T-helper 2 cell (primary cell): Measurements from ENCODE around the gene CTDSPL.

Experiments used
- DNase-seq, 5 experiments: peaks; one replicate each; pipeline versions ENCODE4 v3.0.0 to v3.0.0-alpha.2; 2012 to 2022

CTDSPL gene

DNA sequence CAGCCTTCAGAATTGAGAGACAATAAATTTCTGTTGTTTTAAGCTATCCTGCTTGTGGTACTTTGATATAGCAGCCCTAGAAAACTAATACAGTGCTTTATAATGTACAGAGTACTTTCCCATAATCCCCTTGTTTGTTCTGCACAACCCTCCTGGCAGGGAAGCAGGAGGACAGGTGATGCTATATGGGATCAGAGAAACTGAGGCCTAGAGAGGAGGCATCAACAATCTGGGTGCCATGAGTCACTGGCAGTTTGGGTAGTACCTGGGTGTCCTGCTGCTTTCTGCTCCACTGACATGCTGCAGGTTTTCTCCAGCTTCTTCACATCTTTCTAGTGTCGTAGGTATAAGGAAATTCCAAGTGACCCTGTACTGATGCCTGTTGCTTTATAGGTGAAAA, 55.0 kb downstream of the CTDSPL start:
- no peak for DNase-seq

DNA sequence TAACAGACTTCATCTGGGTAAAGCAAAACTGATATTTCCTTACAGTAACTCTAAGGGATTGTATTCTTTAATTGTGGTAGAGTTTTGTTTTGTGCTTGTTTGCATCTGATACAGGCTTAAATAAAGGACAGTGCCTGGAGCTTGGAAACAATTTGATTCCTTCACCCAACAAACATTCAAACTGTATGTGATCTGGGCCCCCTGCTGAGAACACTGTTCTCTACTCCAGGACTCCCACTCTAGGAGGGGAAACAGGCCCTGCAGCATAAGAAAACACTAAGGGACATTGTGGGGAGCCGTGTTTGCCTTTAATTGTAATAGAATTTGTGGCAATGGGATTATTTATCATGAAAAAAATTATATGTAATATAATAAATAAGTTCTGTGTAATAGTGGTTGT, 56.9 kb downstream of the CTDSPL start:
- no peak for DNase-seq

DNA sequence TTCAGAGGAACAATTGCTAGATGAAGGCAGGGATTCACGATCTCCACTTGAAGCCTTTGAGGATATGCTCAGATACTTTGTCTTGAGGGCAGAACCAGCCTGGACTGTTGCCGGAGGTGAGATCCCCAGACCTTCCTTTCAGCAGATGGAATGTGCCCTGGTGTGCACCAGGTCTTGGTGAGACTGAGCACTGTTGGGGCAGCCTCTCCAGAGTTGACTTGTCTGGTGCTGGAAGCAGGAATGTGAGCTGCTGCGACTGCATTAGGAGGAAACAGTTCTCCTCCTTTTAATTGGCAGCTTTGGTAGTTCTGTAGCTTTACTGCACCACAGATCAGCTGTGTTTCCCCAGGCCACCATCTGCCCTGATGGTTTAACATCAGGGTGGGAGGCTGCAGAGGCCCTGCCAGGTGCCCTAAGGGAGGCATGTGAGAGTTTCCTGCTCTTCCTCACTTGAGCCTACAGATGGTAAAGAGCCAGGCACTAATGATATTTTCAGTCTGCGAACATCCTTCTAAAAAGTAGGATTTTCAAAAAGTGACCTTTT, 58.5 kb downstream of the CTDSPL start:
- no peak for DNase-seq

DNA sequence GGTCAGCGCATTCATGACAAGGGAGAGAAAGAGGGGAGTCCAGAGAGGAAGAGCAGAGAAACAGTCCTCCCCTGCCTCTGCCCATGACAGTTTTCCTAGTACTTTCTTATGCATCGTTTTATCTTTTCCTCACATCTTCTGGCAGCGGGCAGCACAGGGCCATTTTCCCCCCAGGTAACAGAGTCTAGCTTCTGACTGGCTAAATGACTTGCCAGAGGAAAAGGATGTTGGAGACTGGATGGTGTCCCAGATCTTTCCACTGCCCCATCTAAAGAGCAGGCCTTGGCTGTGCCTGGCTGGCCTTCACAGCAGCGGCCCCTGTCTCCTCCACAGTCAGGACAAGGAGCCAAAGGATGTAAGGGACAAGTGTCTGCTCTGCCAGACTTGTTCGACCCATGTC, 59.3 kb downstream of the CTDSPL start:
- no peak for DNase-seq

DNA sequence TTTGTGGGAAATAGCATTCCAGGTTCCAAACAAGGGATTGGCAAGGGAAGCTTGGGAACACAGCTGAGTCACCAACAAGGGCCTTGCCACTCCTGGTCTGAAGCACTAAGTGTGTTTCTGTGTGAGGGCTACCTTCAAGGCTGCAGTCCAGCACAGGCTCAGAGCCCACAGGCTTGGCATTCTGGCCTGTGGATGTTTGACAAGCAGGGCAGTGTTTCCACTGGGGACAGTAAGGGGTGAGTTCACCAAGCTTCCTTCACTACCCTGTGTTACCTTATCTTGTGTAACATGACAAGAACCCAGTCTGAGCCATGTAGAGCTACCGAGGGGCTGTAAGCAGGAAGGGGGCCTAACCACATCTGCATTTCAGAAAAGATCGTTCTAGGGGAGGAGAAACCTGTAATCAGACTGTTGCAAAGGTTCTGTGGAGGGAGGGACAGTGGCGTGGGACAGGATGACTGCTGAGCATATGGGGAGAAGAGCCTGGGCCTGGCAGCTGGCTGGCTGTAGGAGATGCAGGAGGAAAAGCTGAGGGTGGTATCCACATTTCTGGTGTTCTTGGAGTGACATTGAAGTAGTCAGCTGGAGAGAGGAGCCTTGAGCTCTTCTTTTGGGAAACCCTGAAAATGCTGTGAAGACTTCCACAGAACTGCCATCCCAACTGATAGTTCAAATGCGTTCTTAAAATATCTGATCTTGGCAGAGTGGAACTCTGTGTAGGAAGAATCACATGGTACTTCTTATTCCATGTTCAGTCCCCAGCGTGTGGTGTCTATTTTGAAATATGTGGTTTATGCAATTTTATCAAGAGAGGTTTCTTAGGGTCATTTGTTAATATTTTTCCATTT, 61.3 kb downstream of the CTDSPL start:
- peak in 1 of 5 experiments; percentile 16 for DNase-seq

DNA sequence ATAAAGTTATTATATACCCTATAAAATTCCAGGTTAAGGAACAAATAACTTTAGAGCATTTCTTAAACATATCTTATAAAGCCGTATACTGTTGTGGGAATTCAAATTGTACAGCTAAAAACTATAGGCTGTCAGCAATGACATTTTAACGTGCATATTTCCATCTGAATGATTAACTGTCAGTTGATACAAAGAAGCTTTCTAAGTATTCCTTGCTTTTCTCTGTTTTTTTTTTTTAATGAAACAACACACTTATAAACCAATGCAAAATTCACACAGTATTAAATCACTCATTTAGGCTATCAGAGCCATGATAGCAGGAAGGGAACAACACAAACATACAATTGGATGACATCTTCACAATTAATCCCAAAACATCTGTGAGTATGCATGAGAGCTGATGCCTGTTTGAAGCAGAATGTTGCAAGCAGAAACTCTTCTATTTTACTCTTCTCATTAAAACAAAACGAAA, 61.9 kb downstream of the CTDSPL start:
- DNase-seq, result no peak

DNA sequence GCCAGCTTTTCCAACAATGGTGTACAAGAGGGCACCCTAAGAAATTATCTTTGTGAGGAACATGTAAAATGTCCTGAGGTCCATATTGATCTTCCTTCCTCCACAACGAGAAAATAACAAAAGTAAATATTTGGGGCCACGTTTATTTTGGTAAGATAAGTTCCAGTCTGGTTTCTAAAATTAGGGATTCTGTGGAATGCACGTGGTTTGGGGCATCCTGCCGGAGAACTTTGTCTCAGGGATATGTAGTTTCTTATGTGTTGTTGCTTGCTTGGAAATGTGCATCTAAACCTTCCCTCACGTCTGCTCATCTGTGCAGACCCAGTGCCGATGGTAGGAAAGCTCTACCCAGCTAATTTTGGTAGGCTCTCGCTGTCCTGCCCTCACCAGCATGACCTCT, 62.8 kb downstream of the CTDSPL start:
- no peak for DNase-seq

DNA sequence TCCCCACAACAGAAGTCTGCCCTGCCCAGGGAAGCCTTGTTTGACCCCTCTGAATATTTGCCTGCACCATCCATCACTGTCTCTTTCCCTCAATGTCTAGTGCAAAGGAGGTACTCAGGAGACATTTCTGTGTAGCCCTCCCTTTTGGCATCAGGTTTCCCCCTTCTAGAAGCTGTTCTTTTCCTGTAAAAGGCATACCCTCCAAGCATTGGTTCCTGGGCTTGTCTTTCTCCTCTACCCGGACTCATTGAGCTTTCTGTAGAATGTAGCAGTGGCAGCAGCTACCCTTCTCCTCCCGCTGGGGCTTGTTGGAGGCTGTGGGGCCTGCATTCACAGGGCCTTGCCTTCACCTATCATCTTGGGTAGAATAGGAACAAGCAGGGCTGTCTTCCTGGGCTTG, 63.5 kb downstream of the CTDSPL start:
- DNase-seq, result no peak

DNA sequence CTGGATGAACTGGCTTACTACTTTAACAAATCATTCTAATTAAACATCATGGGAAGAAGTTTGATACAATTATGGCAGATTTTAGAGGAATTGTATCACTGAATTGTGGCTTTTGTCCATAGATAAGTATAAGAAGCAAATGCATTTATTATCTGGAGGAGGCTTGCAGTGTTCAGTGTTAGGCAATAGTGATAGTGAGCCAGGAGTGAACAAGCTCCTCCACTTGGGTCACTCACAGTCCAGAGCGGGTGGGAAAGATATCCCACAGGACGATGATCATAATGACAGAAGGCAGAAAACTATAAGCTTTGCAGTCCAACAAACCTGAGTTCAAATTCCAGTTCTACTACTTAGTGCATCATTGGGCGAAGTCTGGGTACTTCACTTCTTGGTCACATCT, 64.9 kb downstream of the CTDSPL start:
- DNase-seq, result no peak

DNA sequence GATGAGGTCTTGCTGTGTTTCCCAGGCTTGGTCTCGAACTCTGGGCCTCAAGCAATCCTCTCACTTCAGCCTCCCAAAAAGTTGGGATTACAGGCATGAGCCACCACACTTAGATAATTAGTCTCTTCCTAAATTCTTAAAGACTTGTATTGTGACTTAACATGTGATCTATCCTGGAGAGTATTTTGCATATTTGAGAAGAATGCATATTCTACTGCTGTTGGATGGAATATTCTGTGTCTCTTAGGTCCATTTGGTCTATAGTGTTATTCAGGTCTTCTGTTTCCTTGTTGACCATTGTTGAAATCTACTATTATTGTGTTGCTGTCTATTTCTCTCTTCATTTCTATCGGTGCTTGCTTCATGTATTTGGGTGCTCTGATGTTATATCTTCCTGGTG, 68.8 kb downstream of the CTDSPL start:
- no peak for DNase-seq

DNA sequence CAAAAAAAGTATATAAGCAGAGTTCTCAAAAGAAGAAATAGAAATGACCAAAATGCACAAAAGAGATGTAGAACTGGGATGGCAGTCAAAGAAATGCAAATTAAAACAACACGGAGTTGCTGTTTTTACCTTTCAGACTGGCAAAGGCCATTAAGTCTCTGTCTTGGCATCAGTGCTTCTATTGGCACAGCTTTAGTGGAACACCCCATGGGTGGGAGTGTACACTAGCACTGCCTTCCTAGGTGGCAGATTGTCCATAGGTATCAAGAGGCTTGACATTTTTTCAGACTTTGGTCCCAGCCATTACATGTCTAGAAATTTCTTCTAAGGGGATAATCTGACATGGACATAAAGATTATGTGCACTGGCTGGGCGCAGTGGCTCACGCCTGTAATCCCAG, 70.8 kb downstream of the CTDSPL start:
- DNase-seq, result no peak

DNA sequence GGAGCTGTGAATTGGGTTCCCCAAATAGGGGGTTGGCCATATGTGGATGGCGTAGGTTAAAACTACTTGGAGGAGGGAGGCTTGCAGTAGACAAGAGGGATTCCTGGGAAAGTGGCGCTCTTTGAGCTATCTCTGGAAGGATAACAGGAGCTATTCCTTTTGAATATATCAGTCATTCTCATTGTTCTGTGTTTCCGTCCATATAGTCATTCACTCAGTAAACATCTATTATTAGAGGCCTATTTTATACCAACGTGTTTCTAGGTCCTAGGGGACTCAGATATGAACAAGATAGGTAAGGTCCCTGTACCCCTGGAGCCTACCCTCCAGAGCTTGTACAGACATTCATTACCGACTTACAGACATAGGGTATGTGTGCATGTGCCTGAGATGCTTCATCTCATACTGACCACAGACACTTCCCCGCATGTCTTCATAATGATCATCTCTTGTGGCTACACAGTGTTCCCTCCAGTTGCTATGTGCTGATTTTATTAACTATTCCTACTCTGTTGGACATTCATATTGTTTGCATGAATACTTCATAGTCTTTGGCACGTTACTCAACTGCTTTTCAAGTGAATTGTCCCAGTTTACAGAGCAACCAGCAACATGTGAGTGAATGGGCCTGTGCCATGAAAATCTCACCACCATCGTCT, 73.1 kb downstream of the CTDSPL start:
- DNase-seq, result no peak

DNA sequence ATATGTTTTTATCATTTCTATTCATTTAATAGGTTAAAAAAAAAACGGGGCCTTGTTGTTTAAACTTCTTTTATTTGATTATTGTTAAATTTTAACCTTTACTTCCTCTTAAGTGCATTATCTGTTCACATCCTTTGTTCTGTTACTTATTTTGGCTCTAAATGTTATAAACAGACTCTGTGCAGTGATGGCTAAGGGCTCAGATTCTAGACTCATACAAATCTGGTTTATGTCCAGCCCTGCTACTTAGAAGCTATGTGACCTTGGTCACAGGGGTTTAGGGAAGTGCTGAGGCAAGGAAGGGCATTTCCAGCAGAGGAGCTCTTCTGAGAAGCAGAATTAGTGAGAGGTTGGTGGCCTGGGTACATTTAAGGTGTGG, 73.6 kb downstream of the CTDSPL start:
- DNase-seq, result no peak

DNA sequence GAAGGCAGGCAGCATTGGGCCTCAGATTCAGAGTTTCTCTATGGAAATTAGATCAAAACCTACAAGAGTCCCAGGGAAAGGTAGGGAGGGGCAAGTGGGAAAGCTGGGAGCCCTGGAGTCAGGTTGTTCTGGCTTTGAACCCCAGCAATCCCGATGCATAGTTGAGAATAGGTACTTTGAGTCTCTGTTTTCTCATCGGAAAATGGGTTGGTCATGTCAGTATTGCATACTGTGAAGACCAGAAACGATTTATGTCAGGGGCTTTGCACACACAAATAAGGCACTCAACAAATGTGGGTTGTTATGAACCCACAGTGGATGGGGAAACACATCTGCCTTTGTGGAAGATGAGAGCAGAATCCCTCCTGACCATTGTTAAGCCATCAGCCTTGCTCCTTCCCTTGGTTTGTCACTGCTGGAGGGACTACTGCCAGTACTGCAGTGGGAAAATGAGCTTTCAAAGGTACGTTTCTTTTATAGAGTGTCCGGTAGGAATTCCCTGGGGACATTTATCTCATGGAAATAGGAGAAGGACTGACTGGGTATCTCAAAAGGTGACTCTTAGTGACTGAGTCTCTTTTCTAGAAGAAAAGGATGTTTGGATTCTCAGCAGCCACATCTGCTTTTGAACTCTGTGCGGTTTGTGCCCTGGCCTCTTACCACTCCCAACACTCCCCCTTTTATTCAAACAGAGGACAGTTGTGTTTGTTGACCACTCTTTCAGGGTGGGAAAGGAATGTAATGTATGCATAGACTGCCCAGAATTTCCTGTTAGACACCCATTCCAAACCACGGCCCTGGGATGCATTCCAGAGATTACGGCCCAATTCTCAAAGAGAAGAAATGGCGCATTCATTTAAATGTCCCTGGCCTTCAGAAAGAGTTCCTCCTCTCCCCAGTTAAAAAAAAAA, 74.3 kb downstream of the CTDSPL start:
- no peak for DNase-seq

DNA sequence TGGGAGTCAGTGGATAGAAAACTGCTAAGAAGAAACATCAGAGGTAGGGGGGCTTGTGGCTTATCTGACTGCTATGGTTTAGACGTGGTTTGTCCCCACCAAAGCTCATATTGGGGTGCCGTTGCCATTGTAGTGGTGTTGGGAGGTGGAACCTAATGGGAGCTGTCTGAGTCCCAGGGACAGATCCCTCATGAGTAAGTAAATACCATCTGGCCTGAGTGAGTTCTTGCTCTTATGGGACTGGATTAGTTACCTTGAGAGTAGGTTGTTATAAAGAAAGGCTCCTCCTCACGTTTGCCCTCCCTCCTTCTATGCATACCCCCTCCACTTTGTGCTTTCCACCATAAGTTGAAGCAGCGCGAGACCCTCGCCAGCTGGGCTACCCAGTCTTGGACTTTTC, 75.5 kb downstream of the CTDSPL start:
- no peak for DNase-seq

DNA sequence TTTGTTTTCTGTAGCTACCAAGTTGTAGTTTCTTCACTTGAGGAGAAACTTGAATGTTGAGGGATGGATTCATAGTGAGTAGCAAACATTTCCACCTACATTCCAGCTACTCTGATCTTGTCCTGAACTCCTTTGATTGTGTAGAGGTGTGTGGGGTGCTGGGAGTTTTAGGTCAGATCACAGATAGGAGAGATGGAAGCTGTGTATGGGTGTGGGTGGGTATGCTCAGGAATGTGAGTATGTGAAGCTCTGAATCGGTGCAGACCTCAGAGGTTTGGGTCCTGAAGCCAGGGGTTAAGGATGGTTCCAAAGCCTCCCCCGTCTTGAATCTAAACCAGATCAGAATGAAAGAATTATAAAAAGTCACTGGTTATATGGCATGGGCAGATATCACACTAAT, 76.3 kb downstream of the CTDSPL start:
- no peak for DNase-seq

DNA sequence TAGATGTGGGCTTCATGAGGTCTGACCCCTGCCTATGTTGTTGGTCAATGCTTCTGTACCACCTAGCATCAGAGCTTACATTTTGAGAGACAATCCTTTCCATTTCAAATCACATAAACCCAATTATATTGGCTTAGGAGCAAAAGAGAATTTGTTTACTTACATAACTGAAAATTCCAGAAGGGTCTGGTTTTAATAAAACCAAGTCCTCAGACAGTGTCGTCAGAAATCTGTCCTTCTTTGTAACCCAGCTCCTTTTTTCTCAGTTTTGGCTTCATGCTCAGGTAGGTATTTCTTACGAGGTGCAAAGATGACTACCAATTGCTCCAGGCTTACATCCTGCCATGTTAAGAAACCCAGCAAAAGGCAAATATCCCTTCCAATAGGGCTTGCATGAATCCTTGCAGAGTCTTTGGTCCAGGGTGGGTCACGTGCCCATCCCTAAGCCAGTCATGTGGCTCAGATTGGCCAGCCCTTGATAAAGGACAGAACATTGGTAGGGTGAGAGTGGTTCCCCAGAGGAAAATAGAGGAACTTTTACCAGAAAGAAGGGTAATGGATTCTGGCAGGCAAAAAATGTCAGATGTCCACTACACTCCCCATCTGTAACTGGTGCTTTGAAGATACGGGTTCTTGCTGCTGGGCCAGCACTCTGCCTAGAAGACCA, 78.7 kb downstream of the CTDSPL start:
- no peak for DNase-seq

DNA sequence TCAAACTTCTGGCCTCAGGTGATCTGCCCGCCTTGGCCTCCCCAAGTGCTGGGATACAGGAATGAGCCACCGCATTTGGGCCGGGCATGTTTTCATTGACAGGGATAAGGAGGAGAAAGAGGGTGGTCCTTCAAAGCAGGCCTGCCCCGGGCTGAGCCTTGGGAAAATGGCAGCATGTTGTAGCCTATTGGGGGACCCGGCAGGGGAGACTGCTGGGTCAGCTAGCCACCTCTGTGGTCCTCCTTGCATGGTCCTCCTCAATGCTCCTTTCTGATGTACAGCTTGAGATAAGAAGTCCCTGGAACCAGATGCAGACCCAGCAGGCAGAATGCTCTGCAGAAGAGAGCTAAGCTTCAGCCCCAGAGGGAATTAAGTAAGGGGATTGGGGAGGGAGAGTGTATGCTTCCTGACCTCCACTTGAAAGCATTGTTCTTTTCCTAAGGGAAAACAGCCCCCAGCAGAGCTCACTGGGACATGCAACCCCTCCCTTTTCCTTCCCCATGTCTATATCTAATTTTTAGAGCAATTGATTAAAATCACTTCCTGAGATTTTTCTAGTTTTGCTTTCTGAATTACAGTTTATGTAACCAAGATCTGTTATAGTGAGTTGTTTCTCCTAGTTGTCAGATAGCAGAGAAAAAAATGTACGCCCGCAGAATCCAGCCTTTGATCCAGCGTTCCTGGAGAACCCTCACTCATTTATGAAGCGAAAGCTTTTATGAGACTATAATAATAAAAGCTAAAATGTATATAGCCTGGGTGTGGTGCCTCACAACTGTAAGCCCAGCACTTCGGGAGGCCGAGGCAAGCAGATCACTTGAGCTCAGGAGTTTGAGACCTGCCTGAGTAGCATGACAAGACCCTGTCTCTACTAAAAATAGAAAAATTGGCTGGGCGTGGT, 80.2 kb downstream of the CTDSPL start:
- no peak for DNase-seq

DNA sequence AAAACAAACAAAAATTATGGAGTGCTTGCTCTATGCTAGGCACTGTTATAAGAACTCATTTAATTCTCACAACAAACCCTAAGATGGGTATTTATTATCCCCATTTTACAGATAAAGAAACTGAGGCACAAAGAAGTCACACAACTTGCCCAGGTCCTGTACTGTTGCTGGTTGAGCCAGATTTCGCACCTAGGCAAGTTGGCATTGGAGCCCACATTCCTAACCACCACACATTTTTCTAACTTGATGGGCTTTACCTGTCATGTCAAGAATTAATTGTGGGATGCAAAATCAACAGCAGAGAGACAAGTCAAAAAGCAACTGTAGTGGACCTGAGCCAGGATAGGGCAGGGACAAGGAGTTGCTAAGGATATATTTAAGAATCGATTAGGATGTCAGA, 81.0 kb downstream of the CTDSPL start:
- DNase-seq, result no peak

DNA sequence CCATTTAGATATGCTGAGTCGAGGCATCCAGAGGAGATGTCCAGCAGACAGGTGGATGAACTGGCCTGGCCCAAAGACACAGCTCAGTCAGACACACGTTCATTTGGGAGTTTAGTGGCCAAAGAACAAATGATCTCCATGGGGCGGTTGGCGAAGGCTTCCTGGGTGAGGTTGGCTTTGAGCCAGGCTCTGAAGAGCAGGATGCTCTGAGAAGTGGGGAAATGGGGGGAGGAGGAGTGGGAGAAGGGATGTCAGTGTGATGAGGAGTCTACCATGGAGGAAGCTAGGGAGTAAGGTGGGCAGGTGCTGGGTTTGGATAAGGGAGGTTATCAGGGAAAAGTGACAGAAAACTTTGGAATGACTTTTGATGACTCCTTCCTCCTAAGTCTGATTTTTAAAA, 81.4 kb downstream of the CTDSPL start:
- DNase-seq, result no peak

DNA sequence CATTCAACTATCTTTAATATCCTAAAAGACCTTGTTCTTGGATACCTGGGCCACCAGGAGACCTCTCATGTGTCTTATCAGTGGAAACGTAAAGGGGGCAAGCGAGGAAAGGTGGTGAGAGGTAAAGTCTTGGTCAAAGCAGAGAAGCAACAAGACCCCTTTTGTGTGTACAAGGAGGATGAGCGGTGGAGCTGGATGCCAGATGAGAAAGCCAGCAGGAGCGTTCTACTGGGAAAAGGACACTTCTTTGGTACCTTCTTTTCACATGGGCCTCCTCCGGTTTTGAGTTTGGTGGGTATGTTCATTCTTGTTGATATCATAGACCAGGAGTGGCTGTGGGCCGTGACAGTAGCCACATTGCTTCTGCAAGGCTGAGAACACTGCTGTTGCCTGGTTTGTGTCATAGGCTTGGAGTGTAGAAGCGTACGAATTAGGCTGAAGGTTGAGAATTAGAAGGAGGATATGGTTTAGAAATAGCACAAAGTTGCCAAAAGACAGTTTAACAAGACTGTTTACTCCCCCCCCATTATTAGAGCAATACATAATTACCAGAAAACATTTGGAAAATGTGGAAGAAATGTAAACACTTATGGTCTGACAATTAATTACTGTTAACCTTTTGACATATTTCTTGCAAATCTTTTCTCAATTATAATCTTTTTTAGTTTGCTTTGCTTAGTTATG, 82.1 kb downstream of the CTDSPL start:
- DNase-seq, result no peak
